SK-N-SH (cell line): ENCODE data around the gene ANTKMT. TPM values are rescaled to one million over a fixed set of nuclear protein-coding genes. Genes with fewer than 3 reads are reported as not detected.
A peak's percentile ranks its signal among the peaks of the same experiment; 100 is the strongest.

Experiments used
- CTCF ChIA-PET: fragments of 300-600, 350-600 bp; formaldehyde crosslinking; extraction: SDS; loops from one replicate; lab custom pipeline; 2021; lab: Yijun Ruan, JAX
- POLR2A ChIA-PET: fragments of 350-600 bp; sonication (Branson Sonifier 250); formaldehyde crosslinking; extraction: SDS; loops from one replicate; lab custom pipeline; 2020; ENCODE audit warnings: antibody characterized with exemption, inconsistent platforms; lab: Yijun Ruan, JAX
- DNase-seq: peaks from one replicate; pipeline ENCODE4 v3.0.0; 2012
- H2AFZ ChIP-seq: fragments of 200-600 bp; sonication (generic); 2 replicates; pipeline ENCODE4 v1.8.1; 2016; ENCODE audit warnings: antibody characterized with exemption, mild to moderate bottlenecking, low read depth
- H3F3A ChIP-seq: fragments of 200-600 bp; sonication (generic); replicated peaks from 2 replicates; pipeline ENCODE3; 2016; ENCODE audit warnings: antibody characterized with exemption, mild to moderate bottlenecking; ENCODE audit not compliant: insufficient read depth
- H3K27ac ChIP-seq, 2 experiments: fragments of 200-500 bp in 1 of 2; fragments of 200-600 bp in 1 of 2; sonication (Bioruptor generic) in 1 of 2; sonication (generic), shearing (Covaris generic) in 1 of 2; 2 replicates each; pipeline versions ENCODE4 v1.5.1 to v1.6.1; 2014 to 2016; ENCODE audit warnings: low read depth in 2 of 2, inconsistent platforms in 1 of 2, low read length in 1 of 2, mild to moderate bottlenecking in 1 of 2, mixed read lengths in 1 of 2
- H3K27me3 ChIP-seq: fragments of 200-600 bp; sonication (generic), shearing (Covaris generic); 2 replicates; pipeline ENCODE4 v1.6.1; 2016; ENCODE audit warnings: mixed run types; ENCODE audit not compliant: insufficient read depth
- H3K36me3 ChIP-seq, 2 experiments: fragments of 200-500 bp in 1 of 2; fragments of 200-600 bp in 1 of 2; sonication (Bioruptor generic) in 1 of 2; sonication (generic) in 1 of 2; replicated peaks in 1 of 2; 2 replicates each; pipeline versions ENCODE3 to v1.5.1; 2014 to 2016; ENCODE audit warnings: low read length in 1 of 2, mild to moderate bottlenecking in 1 of 2; ENCODE audit not compliant: insufficient read depth in 2 of 2, control insufficient read depth in 1 of 2
- H3K4me1 ChIP-seq, 2 experiments: fragments of 200-500 bp in 1 of 2; fragments of 200-600 bp in 1 of 2; sonication (Bioruptor generic) in 1 of 2; sonication (generic), shearing (Covaris generic) in 1 of 2; 2 replicates each; pipeline versions ENCODE4 v1.5.1 to v1.6.1; 2014 to 2016; ENCODE audit warnings: low read depth in 1 of 2, low read length in 1 of 2, mixed run types in 1 of 2; ENCODE audit not compliant: insufficient read depth in 2 of 2, control insufficient read depth in 1 of 2
- H3K4me2 ChIP-seq: fragments of 200-600 bp; sonication (generic), shearing (Covaris generic); 2 replicates; pipeline ENCODE4 v1.6.1; 2017; ENCODE audit warnings: mixed run types
- H3K4me3 ChIP-seq, 2 experiments: fragments of 200-500 bp in 1 of 2; fragments of 200-600 bp in 1 of 2; sonication (Bioruptor generic) in 1 of 2; sonication (generic), shearing (Covaris generic) in 1 of 2; 2 replicates each; pipeline versions ENCODE4 v1.5.1 to v1.8.1; 2014 to 2016; ENCODE audit warnings: low read depth in 2 of 2, inconsistent platforms in 1 of 2, low read length in 1 of 2, mild to moderate bottlenecking in 1 of 2, mixed read lengths in 1 of 2, moderate library complexity in 1 of 2
- H3K79me2 ChIP-seq: fragments of 200-600 bp; sonication (generic); 2 replicates; pipeline ENCODE4 v1.8.1; 2017; ENCODE audit warnings: mild to moderate bottlenecking; ENCODE audit not compliant: insufficient read depth
- H3K9ac ChIP-seq: fragments of 200-600 bp; sonication (generic); 2 replicates; pipeline ENCODE4 v1.6.1; 2017; ENCODE audit warnings: mixed run types
- H3K9me2 ChIP-seq: fragments of 200-600 bp; sonication (generic); 2 replicates; pipeline ENCODE4 v1.6.1; 2017; ENCODE audit warnings: mixed run types
- H3K9me3 ChIP-seq: fragments of 200-600 bp; sonication (generic); 2 replicates; pipeline ENCODE4 v1.6.1; 2017; ENCODE audit warnings: mixed run types, mild to moderate bottlenecking, moderate library complexity
- H4K20me1 ChIP-seq: fragments of 200-600 bp; sonication (generic); 2 replicates; pipeline ENCODE4 v1.6.1; 2017; ENCODE audit warnings: mild to moderate bottlenecking, mixed run types; ENCODE audit not compliant: insufficient read depth
- CHD2 ChIP-seq: fragments of 150-350 bp; IDR thresholded peaks from 2 replicates; pipeline ENCODE4 v1.6.1; 2018; ENCODE audit warnings: low read length; ENCODE audit not compliant: partially characterized antibody
- EP300 ChIP-seq, 2 experiments: IDR thresholded peaks; 2 replicates each; pipeline versions ENCODE4 v1.4.0 to v1.6.1; 2012; ENCODE audit warnings: borderline replicate concordance in 1 of 2, low read depth in 1 of 2, low read length in 1 of 2
- FOSL2 ChIP-seq: IDR thresholded peaks from 2 replicates; pipeline ENCODE4 v1.4.0; 2012; ENCODE audit warnings: low read depth, mild to moderate bottlenecking, moderate library complexity, borderline replicate concordance
- FOXJ3 ChIP-seq: sonication (generic); formaldehyde crosslinking; IDR thresholded peaks from 2 replicates; pipeline ENCODE4 v1.5.1; 2020; ENCODE audit warnings: mild to moderate bottlenecking, missing genetic modification reagents
- GATA2 ChIP-seq: sonication (generic); formaldehyde crosslinking; IDR thresholded peaks from 2 replicates; pipeline ENCODE4 v1.5.0; 2020; ENCODE audit warnings: mild to moderate bottlenecking, missing genetic modification reagents
- MXI1 ChIP-seq: IDR thresholded peaks from 2 replicates; pipeline ENCODE4 v1.6.1; 2012; ENCODE audit warnings: mild to moderate bottlenecking, low read depth, low read length, improper control_type of control experiment
- NFIC ChIP-seq: IDR thresholded peaks from 2 replicates; pipeline ENCODE4 v1.4.0; 2012; ENCODE audit warnings: borderline replicate concordance
- NRF1 ChIP-seq: IDR thresholded peaks from 2 replicates; pipeline ENCODE4 v1.6.1; 2012; ENCODE audit warnings: low read depth, mild to moderate bottlenecking, low read length
- RCOR1 ChIP-seq: fragments of 150-350 bp; IDR thresholded peaks from 2 replicates; pipeline ENCODE4 v1.6.1; 2017; ENCODE audit warnings: antibody characterized with exemption, low read length
- SIN3A ChIP-seq: IDR thresholded peaks from 2 replicates; pipeline ENCODE4 v1.6.1; 2012; ENCODE audit warnings: low read depth, mild to moderate bottlenecking, low read length, moderate library complexity, borderline replicate concordance
- TAF1 ChIP-seq: IDR thresholded peaks from 2 replicates; pipeline ENCODE4 v1.6.1; 2012; ENCODE audit warnings: low read depth, mild to moderate bottlenecking, low read length, moderate library complexity, borderline replicate concordance
- TCF12 ChIP-seq: IDR thresholded peaks from 2 replicates; pipeline ENCODE4 v1.4.0; 2012
- whole genome bisulfite sequencing: methylation state at CpG from one replicate; pipeline ENCODE4 v1.1.6; 2017; ENCODE audit warnings: low lambda C conversion rate; 5-methylcytosine and 5-hydroxymethylcytosine counted together
- polyA plus RNA-seq, 3 experiments: library from polyadenylated mRNA; depleted of rRNA; stranded (reverse); fragments of >200 nt; gene quantifications; 2 replicates each; pipeline ENCODE4 v1.2.3, GENCODE V29; 2012

Gene ANTKMT
- polyA plus RNA-seq, 1 of the 3 experiments (the other 2 are of a cell fraction): 57.4 TPM

GRCh38 chr16:716200-716568 lies 4.8 kb upstream of the ANTKMT start:
- TF ChIP-seq MXI1 (no peak; the same call in 1 of the 2 replicates), TCF12 (no peak), FOSL2 (no peak), EP300 (IDR thresholded peaks at IDR 0.05; ENCODE audit: borderline replicate concordance in 1 of 2, low read depth in 1 of 2, low read length in 1 of 2) (peak in 1 of 2 experiments; percentile 40; a peak in 2 of 4 replicates), CHD2 (peak; percentile 65), NFIC (peak; percentile 23)
- TF ChIP-seq, all 33 proteins: peak for 3
- Histone ChIP-seq H3K9me3 (no peaks in the 10 kb centered on the region), H3K27me3 (no peaks in the 10 kb centered on the region), H3K9ac (peak overlapping the region; percentile 67; the same call in 1 of the 2 replicates), H3K36me3 (peaks cover 0 to 4% of the 10 kb centered on the region in 2 experiments), H3K27ac (peak overlapping the region; percentile 56 to 91; a peak in 3 of 4 replicates), H3K4me2 (peak overlapping the region; percentile 93), H3K79me2 (0 out of 2 replicates have a peak, but pooled peaks cover 2% of the 10 kb centered on the region), H3K4me3 (peak overlapping the region; percentile 66 to 70), H2AFZ (no peak overlapping the region), H4K20me1 (peaks cover 12% of the 10 kb centered on the region; the same call in 1 of the 2 replicates), H3K4me1 (peaks cover 13 to 43% of the 10 kb centered on the region in 2 experiments; a peak in 3 of 4 replicates), H3K9me2 (no peaks in the 10 kb centered on the region), H3F3A (peaks cover 28% of the 10 kb centered on the region)
- ChIA-PET POLR2A (interaction anchor here (0.7 to 2.6 kb wide), 8 partner anchors 9 to 68 kb away, joined by 3 to 13 read pairs (median 4); partner anchors contain the start of genes CCDC78 and CIAO3), CTCF (interaction anchor here (0.6 to 22.4 kb wide), 10 partner anchors 11 to 68 kb away, joined by 3 to 358 read pairs (median 9); partner anchors contain the start of genes ANTKMT, CCDC78, CHTF18 and CIAO3)
- peak; percentile 86 for DNase-seq
- WGBS: 20% methylated on average over 1 of the region's 12 CpGs

- CTCF ChIA-PET: interaction anchor here (1.0 to 22.4 kb wide), 8 partner anchors 11 to 68 kb away, joined by 3 to 358 read pairs (median 20); partner anchors contain the start of genes ANTKMT, CCDC78, CHTF18 and CIAO3
- POLR2A ChIA-PET: interaction anchor here (0.7 to 2.6 kb wide), 6 partner anchors 8 to 67 kb away, joined by 3 to 13 read pairs (median 4); partner anchors contain the start of genes CCDC78 and CIAO3
These were observed 4.1 kb upstream of the ANTKMT start for GRCh38 chr16:716768-717325.

More at GRCh38 chr16:716768-717325, 4.1 kb upstream of the ANTKMT start:
- Histone ChIP-seq H3K27ac (peak overlapping the region in 1 of 2 experiments; percentile 91; a peak in 3 of 4 replicates), H4K20me1 (peaks cover 15% of the 10 kb centered on the region; the same call in 1 of the 2 replicates), H3K4me2 (peak overlapping the region; percentile 93), H3K9ac (no peak overlapping the region), H3K9me2 (no peaks in the 10 kb centered on the region), H3K4me1 (peaks cover 12 to 44% of the 10 kb centered on the region in 2 experiments; a peak in 3 of 4 replicates), H3K27me3 (no peaks in the 10 kb centered on the region), H2AFZ (no peak overlapping the region), H3K4me3 (peak overlapping the region in 1 of 2 experiments; percentile 70; a peak in 2 of 4 replicates), H3K36me3 (peaks cover 0 to 4% of the 10 kb centered on the region in 2 experiments), H3F3A (peaks cover 28% of the 10 kb centered on the region), H3K9me3 (no peaks in the 10 kb centered on the region), H3K79me2 (peaks cover 2% of the 10 kb centered on the region; the same call in 1 of the 2 replicates)
- no peak for DNase-seq
- TF ChIP-seq FOXJ3 (CRISPR knock-in tag) (no peak), NRF1 (no peak), SIN3A (no peak), GATA2 (CRISPR knock-in tag) (no peak), TAF1 (no peak), RCOR1 (no peak)
- 98% methylated on average over 22 of the region's 29 CpGs for WGBS
